D721Med (cell line): ENCODE results near the gene RNASE8.
A peak's percentile ranks its signal among the peaks of the same experiment; 100 is the strongest.
"Not testable (repeated sequence)": the region's sequence is repeated elsewhere in the genome, so short reads cannot be mapped to it uniquely, and the experiment has no call there.

ENCODE experiments used
- DNase-seq: peaks from one replicate; pipeline ENCODE4 v3.0.0; 2011; ENCODE audit warnings: low spot score; ENCODE audit not compliant: insufficient read length
- FAIRE-seq: peaks from 2 replicates; lab custom pipeline; 2011; peaks lifted over from hg19 to GRCh38; lab: Jason Lieb, UNC
- TF ChIP-seq, protein P1 (sequence below): IDR thresholded peaks from 2 replicates; pipeline ENCODE4 v1.5.1; 2012; ENCODE audit warnings: mild to moderate bottlenecking, control low read depth; ENCODE audit not compliant: insufficient read depth; ENCODE audit errors: missing control alignments

The RNASE8 gene, protein sequence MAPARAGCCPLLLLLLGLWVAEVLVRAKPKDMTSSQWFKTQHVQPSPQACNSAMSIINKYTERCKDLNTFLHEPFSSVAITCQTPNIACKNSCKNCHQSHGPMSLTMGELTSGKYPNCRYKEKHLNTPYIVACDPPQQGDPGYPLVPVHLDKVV

DNA sequence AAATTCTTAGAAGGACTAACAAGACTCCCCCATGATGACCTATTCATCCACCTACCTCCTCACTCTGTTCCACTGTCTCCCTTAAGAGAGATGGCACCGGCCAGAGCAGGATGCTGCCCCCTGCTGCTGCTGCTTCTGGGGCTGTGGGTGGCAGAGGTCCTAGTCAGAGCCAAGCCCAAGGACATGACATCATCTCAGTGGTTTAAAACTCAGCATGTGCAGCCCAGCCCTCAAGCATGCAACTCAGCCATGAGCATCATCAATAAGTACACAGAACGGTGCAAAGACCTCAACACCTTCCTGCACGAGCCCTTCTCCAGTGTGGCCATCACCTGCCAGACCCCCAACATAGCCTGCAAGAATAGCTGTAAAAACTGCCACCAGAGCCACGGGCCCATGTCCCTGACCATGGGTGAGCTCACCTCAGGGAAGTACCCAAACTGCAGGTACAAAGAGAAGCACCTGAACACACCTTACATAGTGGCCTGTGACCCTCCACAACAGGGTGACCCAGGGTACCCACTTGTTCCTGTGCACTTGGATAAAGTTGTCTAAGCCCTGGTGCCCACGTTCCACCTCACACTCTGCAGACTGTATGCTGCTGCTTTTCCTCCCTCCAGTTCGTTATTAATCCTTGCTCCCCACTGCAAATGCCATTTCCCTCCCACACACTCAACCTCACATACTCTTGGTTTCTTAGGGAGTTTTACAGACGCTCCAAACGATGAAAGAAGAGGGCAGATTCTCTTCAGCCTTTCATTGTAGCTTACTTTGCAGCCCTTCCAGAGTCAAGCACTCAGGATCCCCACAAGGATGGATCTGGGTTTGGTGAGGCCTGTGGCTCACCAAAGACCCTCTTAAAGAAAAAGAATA is at the start of gene RNASE8:
TSS of gene RNASE8 (plus strand) at position 20 of the 873 bp plus-strand sequence. CDS start at position 91, 71 bp downstream.
- TF ChIP-seq, protein P1, sequence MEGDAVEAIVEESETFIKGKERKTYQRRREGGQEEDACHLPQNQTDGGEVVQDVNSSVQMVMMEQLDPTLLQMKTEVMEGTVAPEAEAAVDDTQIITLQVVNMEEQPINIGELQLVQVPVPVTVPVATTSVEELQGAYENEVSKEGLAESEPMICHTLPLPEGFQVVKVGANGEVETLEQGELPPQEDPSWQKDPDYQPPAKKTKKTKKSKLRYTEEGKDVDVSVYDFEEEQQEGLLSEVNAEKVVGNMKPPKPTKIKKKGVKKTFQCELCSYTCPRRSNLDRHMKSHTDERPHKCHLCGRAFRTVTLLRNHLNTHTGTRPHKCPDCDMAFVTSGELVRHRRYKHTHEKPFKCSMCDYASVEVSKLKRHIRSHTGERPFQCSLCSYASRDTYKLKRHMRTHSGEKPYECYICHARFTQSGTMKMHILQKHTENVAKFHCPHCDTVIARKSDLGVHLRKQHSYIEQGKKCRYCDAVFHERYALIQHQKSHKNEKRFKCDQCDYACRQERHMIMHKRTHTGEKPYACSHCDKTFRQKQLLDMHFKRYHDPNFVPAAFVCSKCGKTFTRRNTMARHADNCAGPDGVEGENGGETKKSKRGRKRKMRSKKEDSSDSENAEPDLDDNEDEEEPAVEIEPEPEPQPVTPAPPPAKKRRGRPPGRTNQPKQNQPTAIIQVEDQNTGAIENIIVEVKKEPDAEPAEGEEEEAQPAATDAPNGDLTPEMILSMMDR, result no peak
- no peak for DNase-seq
- FAIRE-seq, result no peak

DNA sequence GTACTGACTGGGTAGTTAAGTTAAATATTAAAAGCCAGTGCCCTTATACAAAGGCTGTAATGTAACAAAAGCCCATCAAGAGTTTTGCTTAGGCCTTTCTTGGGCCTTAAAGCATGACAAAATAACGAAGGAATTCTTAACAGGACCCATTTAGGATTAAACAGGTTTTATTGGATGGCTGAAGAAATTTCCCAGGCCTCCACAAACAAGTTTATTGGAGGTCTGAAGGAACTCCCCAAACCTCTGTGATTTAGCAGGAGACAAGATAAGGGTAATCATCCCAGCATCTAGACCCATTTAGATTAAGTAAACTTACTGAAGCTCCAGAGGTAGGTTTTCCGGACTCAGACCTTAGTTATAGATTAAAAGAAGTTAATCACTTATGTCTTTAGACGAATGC is 47.9 kb upstream of the RNASE8 start:
- not testable (repeated sequence) for FAIRE-seq, DNase-seq

DNA sequence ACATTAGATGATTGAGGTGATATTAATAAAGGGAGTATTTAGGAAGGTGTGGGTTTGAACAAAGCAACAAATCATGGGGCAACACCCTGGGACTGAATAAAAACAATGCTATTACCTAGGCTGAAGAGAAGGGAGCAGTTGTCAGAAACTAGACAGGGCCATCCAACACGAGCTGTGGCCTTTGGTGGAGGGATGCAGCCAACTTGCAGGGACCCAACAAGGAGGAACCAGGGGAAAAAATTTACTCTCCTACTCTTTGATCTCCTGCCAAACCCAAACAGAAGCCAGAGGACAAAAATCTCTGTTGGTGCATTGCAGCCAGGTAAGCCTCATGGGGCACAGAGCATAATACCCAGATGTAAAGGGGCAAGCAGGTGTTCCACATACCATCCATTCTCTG is 46.5 kb upstream of the RNASE8 start:
- FAIRE-seq (no peak), DNase-seq (no peak)
- TF ChIP-seq, protein P1, result no peak

DNA sequence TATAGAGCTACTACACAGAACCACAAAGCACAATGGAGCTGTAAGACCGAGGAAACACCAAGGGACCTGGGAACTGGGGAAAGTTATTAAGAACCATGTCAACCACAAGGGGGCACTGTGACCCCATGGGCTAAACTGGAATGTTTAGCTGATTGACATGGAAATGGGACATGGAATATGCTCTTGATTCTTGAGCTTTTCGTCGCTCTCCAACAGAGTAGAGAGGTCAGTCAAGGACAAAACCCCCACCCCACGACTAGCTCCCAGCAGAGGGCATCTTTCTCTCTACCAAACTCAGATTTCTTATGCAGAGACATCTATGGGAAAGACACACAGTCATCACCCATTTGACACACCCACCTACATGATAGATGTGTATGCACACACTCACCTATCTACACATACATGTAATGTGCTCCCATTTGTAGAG is 42.8 kb upstream of the RNASE8 start:
- DNase-seq (peak; percentile 53), FAIRE-seq (peak; percentile 63)
- TF ChIP-seq, protein P1, result peak; percentile 95

DNA sequence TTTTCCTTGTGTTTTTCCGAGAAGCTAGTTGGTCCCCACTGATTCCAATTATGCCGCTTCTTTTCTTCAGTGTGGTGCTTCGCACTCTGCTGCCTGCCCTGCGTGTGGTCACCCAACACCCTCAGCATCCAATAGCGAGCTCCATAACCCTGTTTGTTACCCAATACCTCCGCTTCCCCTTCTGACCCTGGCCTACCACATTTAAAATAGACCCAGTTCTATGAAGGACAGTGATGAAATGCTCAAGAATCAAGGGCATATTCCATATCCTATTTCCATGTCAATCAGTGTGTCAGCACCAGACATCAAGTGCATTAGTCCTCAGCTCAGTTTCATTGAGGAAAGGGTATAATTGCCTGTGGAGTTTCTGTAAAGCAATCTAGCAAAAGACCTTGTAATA is 42.3 kb upstream of the RNASE8 start:
- TF ChIP-seq, protein P1, result no peak
- no peak for FAIRE-seq

DNA sequence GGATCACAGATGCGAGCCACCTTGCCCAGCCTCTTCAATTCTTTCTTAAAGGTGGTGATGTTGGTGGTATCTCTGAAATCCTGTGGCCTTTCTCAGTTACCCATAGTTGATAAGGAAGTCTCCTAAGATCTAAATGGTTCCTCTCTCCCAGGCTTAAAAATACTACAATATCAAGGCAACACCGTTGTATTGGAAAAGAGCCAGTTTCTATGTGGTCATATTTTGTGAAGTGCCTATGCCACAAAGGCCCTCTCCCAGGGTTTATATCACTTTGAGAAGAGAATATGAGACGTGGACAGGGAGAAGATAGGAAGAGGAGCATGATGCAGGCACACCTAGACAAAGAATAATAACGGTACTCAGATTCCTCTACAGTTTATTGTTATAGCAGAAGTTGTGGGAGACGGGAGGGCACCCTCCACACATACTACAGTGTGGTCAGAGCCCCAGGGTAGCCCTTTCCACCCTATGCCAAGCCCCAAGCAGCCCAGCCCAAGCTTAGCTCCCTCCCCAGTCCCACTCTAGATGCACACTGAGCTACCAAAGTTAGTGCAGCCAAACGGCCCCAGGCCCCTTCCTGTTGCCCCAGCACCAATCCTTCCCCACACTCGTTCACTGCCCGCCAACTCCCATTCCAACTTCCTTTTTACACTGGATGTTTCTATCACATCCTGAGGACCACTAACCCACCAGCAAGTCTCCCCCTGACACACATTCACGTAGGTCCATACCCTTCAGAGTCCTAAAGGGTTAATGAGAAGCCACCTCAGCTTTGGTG is 41.0 kb upstream of the RNASE8 start:
- TF ChIP-seq, protein P1, result no peak
- FAIRE-seq (no peak), DNase-seq (no peak)

More for the DNA sequence above, 42.3 kb upstream of the RNASE8 start:
- DNase-seq, result no peak

DNA sequence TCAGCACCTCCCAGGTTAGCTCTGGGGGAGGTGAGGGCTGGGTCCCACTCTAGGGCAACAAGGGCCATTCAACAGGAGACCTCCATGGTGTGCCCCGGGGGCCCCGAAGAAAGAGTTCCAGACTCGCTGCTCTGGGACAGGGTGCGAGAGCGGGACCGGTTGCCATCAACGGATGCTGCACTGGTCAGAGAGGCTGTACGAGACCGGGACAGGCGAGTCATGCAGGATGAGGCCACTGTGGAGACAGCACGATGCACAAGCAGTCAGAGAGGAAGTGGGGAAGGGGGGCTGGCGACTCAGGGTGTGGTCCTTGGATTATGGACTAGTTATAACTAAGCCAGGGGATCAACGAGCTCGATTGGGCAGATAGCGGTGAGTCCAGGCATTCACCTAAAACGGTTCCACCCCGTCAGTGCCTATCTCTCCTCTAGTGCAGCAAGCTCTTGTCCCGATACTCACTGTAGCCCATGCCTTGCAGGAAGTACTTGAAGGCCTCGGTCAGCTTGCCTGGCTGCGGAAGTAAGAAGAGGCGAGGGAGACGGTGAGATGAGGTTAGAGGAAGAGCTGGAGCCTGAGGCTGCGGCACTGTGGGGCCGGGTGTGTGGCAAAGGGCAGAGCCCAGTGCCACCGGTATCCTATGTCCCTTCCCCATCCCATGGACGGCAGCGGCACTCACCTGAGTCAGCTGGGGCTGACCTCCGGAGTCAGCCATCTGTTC is 39.9 kb upstream of the RNASE8 start:
- FAIRE-seq, result no peak
- TF ChIP-seq, protein P1, result no peak
- no peak for DNase-seq
